HuH-7 (cell line): Measurements from ENCODE around the gene MMP13.
"Not testable (repeated sequence)": the region's sequence is repeated elsewhere in the genome, so short reads cannot be mapped to it uniquely, and the experiment has no call there.

Source experiments
- DNase-seq: peaks from one replicate; pipeline ENCODE4 v3.0.0; 2011; ENCODE audit warnings: low spot score

MMP13 gene

DNA sequence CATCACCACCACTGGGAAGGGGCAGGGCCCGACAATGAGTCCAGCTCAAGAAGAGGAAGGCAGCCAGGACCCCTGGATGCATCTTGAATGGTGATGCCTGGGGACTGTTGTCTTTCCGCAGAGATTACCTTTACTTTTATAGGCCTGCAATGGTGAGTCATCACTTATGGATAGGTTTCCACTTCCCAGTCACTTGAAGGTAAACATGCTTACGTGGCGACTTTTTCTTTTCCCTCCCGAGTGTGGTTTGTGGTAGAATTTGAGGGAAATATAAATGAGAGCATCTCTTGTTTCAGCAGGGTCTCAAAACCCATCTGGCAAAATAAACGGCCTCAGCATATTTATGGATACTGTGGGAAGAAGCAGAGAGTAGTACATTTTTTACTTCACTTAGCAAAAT, at the start of gene MMP13:
TSS of gene MMP13 (minus strand) at position 109 of the 400 bp plus-strand sequence. CDS start at position 82, 27 bp downstream.
- no peak for DNase-seq

DNA sequence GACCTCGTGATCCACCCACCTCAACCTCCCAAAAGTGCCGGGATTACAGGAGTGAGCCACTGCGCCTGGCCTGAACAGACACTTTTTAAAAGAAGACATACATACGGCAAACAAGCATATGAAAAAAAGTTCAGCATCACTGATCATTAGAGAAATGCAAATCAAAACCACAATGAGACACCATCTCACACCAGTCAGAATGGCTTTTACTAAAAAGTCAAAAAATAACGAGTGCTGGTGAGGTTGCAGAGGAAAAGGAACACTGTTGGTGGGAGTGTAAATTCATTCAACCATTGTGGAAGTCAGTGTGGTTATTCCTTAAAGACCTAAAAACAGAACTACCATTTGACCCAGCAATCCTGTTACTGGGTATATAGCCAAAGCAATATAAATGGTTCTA, 48.7 kb upstream of the MMP13 start:
- DNase-seq: not testable (repeated sequence)

DNA sequence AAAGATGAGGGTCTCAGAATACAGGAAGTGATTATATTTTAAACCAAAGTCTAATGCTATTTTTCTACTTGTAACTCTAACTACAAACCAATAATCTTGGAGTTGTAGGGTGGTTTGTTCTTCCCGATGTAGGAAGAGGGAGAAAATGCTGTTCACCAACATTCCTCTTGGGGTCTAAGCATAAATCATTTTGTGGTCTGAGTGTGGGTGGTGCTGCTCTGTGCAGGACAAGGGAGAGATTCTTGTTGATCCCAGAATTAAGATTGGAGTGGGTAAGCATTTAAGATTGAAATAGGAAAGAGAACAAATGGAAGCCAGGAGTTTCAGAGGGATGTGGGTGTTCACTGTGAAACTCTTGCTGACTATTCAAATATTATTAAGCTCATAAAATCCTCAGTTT, 38.6 kb upstream of the MMP13 start:
- DNase-seq: no peak

DNA sequence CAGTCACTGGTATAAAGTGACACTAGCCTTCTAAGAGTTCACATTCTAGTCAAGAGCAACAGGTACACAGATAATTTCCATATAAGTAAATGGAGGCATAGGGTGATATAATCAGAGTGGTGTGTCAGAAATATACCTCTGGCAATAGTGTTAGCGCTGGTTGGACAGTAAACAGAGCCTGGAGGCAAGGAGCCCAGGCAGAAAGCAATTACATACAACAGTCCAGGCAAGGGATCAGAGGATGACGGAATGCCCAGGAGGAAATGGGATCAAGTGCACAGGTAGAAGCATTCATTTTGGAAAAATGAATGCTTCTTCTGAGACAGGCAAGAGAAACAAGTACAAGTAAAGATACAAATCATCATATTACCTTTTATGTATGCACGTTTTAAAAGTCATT, 36.2 kb upstream of the MMP13 start:
- no peak for DNase-seq

DNA sequence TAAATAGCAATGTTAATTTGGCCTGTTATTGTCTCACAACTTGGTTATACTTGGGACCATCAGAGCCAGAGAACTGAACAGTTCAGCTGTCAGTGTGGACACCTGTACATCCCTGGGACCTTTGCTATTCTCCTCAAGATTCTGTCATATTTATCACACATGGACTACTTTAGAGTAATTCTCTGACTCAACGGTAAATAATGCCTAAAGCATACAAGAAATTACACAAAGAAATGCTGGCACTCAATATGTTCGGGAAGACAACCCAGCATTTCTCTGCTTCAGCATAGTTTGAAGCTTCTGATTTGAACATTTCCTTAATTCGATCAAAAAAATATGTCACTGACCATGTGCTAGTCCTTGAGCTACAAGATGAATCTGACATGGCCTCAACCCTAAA, 34.6 kb upstream of the MMP13 start:
- DNase-seq: no peak

DNA sequence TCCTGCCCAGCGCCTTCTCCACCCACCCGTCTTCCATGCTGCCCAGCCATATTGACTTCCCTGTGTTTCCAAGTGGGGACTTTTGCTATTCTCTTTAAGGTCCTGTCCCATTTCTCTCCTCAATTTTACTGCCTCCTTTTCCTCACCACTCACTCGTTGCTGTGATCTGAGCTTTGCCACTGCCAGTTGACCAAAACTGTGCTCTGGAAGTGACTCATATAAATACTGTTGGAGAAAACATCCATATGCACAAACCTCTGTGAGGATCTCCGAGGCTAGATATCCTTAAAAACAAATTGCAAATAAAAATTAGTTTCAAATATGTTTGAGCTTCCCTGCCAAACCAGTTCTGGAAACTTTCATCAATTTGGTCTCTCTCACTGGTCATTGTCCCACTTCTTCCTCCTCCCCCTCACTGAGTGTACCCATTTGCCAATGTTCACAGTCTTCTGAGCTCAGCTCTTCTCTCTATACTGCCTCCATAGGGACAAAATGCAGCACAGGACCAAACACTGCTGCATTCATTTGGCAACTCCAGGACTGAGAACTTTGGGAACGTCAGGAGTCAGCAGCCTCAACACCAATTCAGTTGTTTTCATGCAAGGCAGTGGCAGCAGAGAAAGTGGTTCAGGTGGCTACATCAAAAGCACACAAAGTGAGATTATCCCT, 34.0 kb upstream of the MMP13 start:
- DNase-seq: no peak

DNA sequence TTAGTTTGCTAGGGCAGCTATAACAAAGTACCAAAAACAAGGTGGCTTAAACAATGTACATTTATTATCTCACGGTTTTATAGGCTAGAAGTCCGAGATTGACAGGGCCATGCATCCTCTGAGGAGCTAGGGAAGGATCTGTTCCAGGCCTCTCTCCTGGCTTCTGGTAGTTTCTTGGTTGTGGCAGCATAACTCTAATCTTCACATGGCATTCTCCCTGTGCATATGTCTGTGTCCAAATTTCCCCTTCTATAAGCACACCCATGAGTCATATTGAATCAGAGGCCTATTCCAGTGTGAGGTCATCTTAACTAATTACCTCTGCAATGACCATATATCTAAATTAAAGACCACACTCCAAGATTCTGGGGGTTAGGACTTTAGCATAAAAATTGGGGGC, 31.3 kb upstream of the MMP13 start:
- no peak for DNase-seq

DNA sequence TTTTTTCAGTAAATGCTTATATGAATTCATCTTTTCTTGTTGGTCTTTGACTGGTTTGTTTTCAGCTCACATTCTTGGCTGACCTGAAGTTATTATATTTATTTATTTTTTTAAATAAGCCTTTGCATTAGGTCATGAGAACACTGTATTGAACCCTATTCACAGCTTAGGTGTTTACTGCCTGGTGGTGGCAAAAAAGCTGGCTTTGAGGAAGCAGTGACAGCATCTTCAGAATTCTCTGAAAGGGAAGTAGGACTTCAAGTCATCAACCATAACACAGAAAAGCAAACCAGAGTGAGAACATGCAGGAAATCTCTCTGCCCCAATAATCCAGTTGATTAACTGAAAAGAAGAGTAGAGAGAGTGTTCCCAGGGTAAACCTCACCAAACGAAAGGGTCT, 30.3 kb upstream of the MMP13 start:
- DNase-seq: no peak

DNA sequence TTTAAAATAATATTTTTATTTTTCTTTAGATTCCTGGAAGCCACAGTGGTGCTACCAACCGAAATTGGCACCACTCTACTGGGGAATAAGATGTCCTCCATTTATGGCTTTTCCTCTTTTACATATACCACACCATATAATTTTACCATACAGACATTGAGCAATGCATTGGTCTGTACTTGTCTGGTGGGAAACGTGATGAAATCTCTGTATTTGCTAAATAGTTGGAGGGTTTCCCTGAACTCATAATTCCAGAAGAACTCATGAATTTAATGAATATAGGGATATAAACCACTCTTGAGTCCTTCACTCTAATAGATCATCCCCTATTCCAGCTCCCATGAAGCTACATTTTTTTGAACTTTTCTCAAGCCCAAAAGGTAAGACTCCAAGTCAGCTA, 28.0 kb upstream of the MMP13 start:
- no peak for DNase-seq

DNA sequence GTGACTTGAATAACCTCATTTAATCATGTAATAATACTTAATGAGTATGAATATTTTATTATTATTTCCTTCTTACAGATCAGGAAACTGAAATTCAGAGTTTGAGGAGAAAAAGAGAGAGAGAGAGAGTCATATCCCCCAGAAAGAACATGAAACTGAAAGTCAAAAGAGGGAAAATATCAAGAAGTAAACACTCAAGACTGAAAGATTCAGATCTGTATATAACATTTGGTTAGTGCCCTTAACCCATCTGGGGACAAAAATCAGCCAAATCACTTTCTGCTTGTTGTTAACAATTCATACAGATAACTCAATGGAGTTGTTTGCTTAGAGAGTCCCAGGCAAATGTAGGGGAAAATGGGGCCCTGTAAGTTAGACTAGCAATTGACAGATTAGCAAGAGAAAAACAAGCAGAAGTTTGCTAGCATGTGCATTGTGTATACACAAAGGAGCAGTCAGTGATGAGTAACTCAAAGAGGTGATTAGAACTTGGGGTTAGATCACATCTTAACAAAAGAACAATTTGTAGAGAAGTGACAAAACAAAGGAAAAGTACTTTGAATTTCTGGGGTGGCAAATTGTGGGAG, 25.9 kb upstream of the MMP13 start:
- DNase-seq: no peak

DNA sequence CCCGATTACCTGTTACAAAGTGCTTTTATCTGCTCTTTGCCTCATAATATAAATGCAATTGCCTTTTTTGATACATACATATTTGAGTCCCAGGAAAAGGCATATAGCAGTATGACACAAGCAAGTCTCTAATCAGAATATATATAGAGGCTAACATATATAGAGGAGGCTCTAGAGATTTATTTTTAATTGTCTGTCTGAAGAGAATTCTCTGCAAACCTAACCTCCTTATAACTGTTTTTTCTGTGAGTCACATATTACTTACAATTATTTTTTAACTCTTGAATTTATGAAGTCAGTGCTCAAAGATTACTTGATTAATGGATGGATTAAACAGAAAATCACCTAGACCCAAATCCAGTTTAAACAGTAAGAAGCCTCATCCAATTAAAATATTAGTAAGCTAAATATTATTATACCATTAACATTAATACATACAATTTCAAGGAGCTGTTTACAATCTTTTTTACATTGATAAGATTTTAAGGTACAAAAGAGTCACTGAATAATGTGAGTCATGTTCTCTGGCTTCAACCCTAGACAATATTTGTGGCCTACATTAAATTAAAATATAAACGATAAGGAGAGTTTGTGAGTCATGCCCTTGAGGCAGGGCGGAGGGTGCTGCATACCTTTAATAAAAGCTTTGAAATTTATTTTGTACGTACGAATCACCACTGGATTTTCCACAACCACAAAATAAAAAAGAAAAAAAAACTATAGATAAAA, 19.2 kb upstream of the MMP13 start:
- no peak for DNase-seq

DNA sequence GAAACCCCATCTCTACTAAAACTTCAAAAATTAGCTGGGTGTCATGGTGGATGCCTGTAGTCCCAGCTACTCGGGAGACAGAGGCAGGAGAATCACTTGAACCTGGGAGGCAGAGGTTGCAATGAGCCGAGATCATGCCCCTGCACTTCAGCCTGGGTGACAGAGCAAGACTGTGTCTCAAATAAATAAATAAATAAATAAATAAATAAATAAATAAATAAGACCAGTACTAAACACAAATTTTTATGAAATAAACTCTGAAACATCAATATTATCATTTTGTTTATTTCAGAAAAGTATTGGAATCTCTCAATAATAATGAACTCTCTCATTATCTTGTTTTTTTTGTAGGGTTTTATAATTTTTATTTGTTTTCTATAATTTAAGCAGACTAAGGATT, 18.2 kb upstream of the MMP13 start:
- not testable (repeated sequence) for DNase-seq

DNA sequence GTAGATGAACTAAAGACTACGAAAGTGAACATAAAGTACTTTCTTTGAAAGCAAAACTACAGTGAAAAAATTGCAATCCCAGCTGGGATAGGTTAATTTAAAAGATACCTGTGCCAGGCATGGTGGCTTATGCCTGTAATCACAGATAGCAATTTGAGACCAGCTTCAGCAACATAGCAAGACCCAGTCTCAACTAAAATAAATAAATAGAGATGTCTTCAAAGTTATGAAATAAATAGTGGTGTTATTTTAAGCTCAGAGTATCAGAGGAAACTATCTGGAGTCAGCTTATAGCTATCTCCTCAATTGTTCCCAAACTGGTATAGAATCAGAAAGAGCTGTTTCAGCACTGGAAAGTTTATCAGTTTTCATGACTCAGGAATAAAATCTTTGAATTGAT, 17.3 kb upstream of the MMP13 start:
- no peak for DNase-seq

DNA sequence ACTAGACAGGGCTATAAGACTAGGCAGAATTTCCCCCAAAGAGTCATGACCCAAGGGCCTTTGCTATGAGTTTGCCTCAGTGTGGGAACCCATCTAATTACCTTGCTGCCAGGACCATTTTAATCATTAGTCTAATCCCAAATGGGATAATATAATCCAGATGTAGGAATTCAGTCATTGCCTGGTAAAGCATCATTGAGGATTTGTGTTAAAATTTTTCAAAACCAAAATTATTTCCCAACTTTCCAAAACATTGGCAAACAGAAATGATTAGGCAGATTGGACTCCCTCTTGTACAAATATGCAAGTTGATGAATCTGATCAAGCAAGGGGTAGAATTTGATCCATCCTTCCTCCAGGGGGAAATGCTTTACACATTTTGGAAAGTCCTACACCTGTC, 16.2 kb upstream of the MMP13 start:
- DNase-seq: no peak

DNA sequence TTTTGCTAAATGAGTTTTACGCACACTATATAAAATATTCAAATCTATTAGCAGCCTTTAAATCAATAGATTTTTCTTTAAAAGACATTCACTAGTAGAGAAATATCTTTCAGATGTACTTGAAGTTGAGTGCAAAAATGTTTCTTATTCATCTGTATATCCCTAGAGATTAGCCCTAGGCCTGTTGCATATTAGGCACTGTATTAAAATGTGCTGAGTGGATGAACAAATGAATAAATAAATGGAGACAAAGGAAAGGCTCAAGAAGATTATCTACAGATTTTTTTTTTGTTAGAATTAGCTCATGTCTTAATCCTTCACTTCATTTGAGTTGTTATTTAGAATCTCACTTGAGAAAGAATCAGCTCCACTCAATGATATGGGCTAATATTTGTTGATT, 12.0 kb upstream of the MMP13 start:
- no peak for DNase-seq

DNA sequence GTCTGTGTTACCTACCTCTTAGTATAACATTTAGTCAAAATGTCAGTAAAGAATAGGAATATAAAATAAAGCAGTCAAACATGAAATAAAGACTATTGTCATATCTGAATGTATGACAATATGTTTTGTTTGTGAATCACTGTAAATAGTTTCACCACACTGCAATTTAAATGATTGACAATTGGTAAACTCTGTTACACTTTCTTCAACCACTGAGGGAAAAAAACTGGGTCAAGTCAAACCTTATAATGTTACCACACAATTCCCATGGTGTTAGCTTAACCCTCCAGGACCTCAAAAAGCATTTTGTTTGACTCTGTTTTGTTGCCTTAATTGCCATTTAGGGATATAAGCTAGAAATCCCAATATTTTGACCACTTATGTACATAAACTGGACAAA, 10.5 kb upstream of the MMP13 start:
- no peak for DNase-seq

DNA sequence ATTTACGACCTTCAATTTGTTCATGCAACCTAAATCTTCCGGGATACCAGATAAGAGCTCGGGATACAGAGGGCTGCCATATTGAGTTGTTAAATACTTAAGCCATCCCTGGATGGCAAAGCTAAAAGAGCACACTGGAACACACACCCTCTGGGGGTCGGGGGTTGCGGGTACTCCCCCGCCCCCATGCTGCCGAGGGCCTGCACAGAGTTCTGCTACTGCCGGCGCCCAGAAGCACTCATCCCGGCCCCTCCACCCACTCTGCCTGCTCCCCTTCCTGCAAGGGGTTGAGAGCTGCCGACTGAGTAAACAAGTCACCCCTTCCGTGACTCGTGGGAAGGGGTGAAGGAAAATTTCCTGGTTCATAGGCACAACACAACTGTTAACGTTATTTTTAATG, 9.3 kb upstream of the MMP13 start:
- DNase-seq: no peak

DNA sequence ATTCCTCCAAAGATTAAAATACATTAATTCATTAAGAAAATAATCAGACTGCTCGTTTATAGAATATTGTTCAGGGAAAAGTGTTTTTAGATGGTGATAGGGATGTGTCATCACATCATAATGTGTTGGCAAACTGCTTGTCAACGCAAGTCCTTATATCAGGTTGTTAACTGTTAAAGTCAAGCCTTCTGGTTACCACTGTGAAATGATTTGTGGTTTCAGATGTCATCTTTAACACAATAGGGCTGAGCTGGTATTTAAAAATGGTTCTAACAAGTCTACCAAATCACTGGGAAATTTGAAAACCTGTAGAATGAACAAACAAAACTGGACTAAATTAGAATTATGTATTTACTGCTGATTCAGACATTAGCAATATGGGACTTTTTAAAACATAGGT, 2.4 kb upstream of the MMP13 start:
- DNase-seq: no peak

DNA sequence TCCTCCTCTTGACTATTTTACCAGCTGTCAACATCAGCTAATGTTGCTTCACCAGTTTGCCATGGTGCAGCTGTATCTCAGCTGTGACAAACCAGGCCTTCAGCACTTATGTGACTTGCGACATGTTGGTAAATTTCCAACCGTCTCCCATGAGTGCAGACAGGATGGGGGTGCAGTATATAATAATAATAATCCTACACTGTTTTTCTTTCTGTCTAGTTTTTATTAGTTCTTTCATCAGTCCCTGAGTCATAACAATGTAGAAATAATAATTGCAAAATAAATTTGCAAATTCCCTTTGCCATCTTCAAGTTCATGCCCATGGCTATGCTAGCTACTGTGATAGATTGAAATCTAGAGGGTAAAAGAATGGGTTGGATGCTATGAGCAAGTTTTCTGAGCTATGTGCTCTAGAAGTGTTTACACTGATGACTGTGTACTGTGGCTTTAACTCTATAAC, 4.9 kb downstream of the MMP13 start:
- DNase-seq: no peak

DNA sequence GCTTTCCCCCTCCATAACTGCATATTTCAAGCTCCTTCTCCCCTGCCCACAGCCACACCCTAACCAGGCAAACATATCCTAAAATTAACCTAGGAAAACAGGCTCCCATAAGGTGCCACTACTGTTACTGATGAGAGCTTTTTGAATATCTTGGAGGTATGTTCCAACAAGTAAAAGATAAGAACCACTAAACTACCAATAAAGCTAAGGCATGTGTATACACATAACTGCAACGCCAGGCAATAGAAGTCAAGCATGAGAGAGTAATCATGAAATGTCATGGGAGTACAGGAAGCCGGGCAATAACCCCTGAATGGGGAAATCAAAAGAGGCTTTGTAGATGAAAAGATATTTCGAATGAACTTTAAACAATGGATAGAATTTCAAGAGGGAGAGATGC, 9.3 kb downstream of the MMP13 start:
- DNase-seq: no peak

DNA sequence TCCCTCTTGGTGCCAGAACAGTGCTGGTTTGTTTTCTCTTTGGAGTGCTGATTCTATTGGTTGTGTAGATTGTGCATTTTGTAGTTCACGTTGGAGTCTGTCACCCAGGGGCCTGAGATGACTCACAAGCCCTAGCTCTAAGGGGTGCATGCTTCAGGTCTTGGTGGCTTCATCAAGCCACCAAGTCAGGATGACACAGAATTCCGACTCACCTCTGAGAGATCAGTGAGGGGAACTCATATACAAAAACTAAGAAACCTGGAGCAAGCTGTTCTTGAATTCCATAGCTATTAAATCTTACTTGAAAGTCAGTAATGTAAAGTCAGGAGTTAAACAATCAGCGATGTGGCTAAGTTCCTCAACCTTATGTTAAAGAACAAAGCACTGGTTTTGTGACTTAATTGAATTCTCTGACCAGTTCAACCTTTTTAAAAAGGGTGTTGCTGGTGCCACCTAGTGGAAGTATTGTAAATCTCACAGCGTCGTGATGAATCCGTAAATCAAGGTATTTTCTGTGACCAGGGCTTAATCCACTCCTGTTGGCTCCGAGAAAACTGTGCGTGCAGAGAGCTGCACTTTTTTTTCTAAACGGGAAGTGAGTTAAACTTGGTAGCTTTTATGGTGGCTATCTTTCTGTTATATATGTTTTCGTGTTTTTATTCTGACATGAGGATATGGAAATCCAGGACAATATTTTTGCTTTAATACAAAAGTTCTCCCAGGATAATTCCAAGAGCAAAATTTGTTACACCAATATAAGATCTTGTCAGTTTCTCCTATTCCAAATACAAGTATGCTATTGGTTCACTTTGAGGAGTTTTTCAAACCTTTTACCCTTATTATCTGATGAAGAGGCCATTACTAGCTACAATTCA, 14.6 kb downstream of the MMP13 start:
- peak; percentile 38 for DNase-seq

DNA sequence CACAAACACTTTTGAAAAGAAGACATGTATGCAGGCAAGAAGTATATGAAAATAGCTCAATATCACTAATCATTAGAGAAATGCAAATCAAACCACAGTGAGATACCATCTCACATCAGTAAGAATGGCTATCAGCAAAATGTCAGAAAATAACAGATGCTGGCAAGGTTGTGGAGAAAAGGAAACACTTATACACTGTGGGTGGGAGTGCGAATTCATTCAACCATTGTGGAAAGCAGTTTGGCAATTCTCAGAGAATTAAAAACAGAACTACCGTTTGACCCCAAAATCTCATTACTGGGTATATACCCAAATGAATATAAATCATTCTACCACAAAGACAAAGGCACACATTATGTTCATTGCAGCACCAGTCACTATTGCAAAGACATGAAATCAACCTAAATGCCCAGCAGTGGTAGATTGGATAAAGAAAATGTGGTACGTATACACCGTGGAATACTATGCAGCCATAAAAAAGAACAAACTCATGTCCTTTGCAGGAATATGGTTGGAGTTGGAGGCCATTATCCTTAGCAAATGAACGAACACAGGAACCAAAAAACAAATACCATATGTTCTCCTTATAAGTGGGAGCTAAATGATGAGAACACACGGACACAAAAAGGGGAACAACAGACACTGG, 18.5 kb downstream of the MMP13 start:
- DNase-seq: no peak
